Activated B cell treated with CpG ODN at 0.5 μM for 24 hours (primary cell): Measurements from ENCODE around the gene KRTAP5-6. TPM values are rescaled to one million over a fixed set of nuclear protein-coding genes. Genes with fewer than 3 reads are reported as not detected.

Experiments used
- ATAC-seq: fragments of 200-7000 bp; cut with Tn5 transposase; one replicate; pipeline ENCODE4 v1.10.0; 2021; ENCODE audit warnings: low read depth, mild to moderate bottlenecking, moderate library complexity
- CTCF ChIA-PET: fragments of 350-600 bp; sonication (Branson Sonifier 250); formaldehyde crosslinking; loops from one replicate; lab custom pipeline; 2021; ENCODE audit warnings: antibody characterized with exemption; lab: Charles Lee
- POLR2A ChIA-PET: fragments of 350-600 bp; sonication (Branson Sonifier 250); formaldehyde crosslinking; loops from one replicate; lab custom pipeline; 2021; ENCODE audit warnings: antibody characterized with exemption; lab: Charles Lee
- DNase-seq: peaks from one replicate; pipeline ENCODE4 v3.0.0; 2022
- H3K27ac Mint-ChIP-seq: one replicate; pipeline ENCODE4 v1.8.0; 2020; ENCODE audit warnings: mixed read lengths
- H3K27me3 Mint-ChIP-seq: one replicate; pipeline ENCODE4 v1.8.0; 2021; ENCODE audit warnings: mixed read lengths
- H3K36me3 Mint-ChIP-seq: one replicate; pipeline ENCODE4 v1.8.0; 2021; ENCODE audit warnings: low read depth, mixed read lengths
- H3K4me1 Mint-ChIP-seq: one replicate; pipeline ENCODE4 v1.8.0; 2021; ENCODE audit warnings: mixed read lengths
- H3K4me3 Mint-ChIP-seq: one replicate; pipeline ENCODE4 v1.8.0; 2020; ENCODE audit warnings: mild to moderate bottlenecking, mixed read lengths
- H3K9me3 Mint-ChIP-seq: one replicate; pipeline ENCODE4 v1.8.0; 2020; ENCODE audit warnings: mixed read lengths
- intact Hi-C: fragments of 100-400 bp; cut with micrococcal nuclease; formaldehyde crosslinking; loops from one replicate; pipeline ENCODE4 v1.15.1; 2024
- total RNA-seq: library from RNA; stranded (reverse); gene quantifications from 2 replicates; pipeline ENCODE4 v1.2.3, GENCODE V29; 2022
- TF ChIP-seq, protein P1 (sequence below): fragments of 200-600 bp; IDR thresholded peaks from one replicate; pipeline ENCODE4 v1.8.0; 2022; ENCODE audit warnings: antibody characterized with exemption, mild to moderate bottlenecking

The KRTAP5-6 gene
- total RNA-seq, 1 donor from 2014 or later: not detected

DNA sequence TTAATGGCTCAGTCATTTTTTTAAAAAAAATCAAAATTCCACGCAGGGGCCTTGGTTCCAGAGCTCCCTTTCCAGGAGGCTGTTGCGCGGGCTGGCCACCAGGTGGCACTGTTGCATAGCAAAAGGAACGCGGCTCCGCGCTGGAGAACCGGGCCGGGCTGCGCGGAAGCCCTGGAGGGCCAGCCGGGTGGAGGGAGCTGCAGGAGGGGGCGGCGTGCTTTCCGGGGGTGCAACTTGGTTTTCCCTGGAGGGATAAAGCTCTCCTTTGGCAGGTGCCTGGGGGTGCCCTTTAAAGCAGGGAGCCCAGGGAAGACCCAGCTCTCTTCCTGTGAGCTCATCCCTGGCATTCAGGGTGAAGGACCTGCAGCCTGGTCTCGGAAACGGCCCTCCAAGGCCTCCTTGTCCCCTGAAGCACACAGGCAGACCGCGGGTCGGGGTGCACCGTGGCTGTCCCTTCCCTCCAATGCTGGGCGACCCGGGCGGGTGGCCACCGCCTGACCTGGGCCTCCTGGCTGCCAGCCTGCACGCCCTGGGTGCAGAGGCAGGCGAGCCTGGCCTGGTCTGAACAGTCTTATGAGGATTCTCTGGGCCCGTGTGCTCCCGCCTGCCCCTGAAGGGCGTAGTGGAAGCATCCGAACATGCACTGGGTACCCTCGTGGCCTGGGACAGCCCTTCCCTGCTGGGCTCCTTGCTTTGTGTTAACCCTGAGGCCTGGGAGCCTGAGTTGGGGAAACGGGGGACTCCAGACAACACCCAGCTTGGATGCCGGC is 44.0 kb upstream of the KRTAP5-6 start:
- no peaks in the 10 kb centered on the region for H3K36me3 Mint-ChIP-seq
- ChIA-PET POLR2A (interaction anchor here (0.9 kb wide), 1 partner anchor 41 kb away, joined by 3 read pairs; no protein-coding TSS in a partner anchor), CTCF (interaction anchor here (0.6 to 4.0 kb wide), 22 partner anchors 9 to 501 kb away, joined by 3 to 61 read pairs (median 5); partner anchors contain the start of genes MRPL23, SYT8 and TNNI2)
- no peaks in the 10 kb centered on the region for H3K4me1 Mint-ChIP-seq
- peak; percentile 91 for ATAC-seq
- DNase-seq: peak; percentile 74
- H3K4me3 Mint-ChIP-seq: no peak overlapping the region
- H3K27me3 Mint-ChIP-seq: peaks cover 24% of the 10 kb centered on the region
- H3K27ac Mint-ChIP-seq: no peak overlapping the region
- intact Hi-C loops: loop anchor here (1.0 to 5.0 kb wide), 4 partner anchors 39 to 503 kb away; no protein-coding TSS in a partner anchor
- TF ChIP-seq, protein P1, sequence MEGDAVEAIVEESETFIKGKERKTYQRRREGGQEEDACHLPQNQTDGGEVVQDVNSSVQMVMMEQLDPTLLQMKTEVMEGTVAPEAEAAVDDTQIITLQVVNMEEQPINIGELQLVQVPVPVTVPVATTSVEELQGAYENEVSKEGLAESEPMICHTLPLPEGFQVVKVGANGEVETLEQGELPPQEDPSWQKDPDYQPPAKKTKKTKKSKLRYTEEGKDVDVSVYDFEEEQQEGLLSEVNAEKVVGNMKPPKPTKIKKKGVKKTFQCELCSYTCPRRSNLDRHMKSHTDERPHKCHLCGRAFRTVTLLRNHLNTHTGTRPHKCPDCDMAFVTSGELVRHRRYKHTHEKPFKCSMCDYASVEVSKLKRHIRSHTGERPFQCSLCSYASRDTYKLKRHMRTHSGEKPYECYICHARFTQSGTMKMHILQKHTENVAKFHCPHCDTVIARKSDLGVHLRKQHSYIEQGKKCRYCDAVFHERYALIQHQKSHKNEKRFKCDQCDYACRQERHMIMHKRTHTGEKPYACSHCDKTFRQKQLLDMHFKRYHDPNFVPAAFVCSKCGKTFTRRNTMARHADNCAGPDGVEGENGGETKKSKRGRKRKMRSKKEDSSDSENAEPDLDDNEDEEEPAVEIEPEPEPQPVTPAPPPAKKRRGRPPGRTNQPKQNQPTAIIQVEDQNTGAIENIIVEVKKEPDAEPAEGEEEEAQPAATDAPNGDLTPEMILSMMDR: peak; percentile 80
- no peaks in the 10 kb centered on the region for H3K9me3 Mint-ChIP-seq

DNA sequence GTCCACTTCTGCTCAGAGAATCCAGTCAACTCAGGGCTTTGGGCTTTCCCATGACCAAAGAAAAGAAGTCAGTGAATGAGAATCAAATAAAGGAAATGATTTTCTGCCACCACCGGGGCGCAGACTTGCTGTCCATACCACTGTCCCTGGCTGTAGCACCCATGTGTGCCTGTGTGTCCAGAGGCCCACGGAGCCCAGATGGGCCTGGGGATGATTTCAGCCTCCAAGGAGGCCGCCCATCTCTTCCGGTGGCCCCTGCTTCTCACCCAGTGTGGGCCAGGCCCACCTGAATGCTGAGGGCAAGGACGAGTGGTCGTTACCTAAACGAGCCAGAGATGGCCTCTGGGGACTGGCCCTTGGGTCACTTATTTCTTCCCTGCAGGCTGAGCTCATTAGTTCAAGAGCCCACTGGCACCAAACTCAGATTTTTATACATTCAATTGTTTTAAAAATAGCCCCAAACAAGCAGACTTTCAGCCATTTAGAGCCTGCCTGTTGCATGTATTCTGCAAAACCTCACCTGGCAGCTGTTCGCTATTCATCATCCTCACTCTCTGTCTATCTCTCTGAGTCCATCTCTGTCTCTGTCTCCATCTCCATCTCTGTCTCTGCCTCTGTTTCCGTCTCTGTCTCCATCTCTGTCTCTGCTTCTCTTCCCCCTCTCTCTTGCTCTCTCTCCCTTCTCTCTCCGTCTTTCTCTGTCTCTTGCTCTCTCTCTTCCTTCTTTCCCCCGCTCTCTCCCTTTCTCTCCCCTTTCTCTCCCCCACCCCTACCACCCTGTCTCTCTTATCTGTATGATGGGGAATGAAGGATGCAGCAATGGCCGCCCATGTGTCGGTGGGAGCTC is 43.2 kb upstream of the KRTAP5-6 start:
- ChIA-PET POLR2A (no interaction called here), CTCF (interaction anchor here (1.0 to 4.0 kb wide), 9 partner anchors 13 to 497 kb away, joined by 3 to 61 read pairs (median 13); partner anchors contain the start of genes MRPL23 and SYT8)
- Mint-ChIP-seq H3K36me3 (no peaks in the 10 kb centered on the region), H3K9me3 (no peaks in the 10 kb centered on the region), H3K4me1 (no peaks in the 10 kb centered on the region), H3K27ac (no peak overlapping the region), H3K4me3 (no peak overlapping the region), H3K27me3 (peaks cover 30% of the 10 kb centered on the region)
- no peak for DNase-seq
- TF ChIP-seq, protein P1: no peak
- no peak for ATAC-seq
- intact Hi-C loops: loop anchor here (5.0 kb wide), 1 partner anchor 39 kb away; no protein-coding TSS in a partner anchor

- ATAC-seq: no peak
- Mint-ChIP-seq H3K36me3 (no peaks in the 10 kb centered on the region), H3K27me3 (peaks cover 34% of the 10 kb centered on the region), H3K4me1 (peaks cover 3% of the 10 kb centered on the region), H3K4me3 (no peak overlapping the region), H3K27ac (no peak overlapping the region), H3K9me3 (no peaks in the 10 kb centered on the region)
- ChIA-PET POLR2A (no interaction called here), CTCF (interaction anchor here (1.0 to 4.0 kb wide), 3 partner anchors 39 to 496 kb away, joined by 3 to 61 read pairs (median 48); partner anchors contain the start of gene SYT8)
- DNase-seq: no peak
- TF ChIP-seq, protein P1: no peak
- intact Hi-C loops: loop anchor here (5.0 kb wide), 1 partner anchor 38 kb away; no protein-coding TSS in a partner anchor
Measured at GRCh38 chr11:1654388-1655167, 42.4 kb upstream of the KRTAP5-6 start.

DNA sequence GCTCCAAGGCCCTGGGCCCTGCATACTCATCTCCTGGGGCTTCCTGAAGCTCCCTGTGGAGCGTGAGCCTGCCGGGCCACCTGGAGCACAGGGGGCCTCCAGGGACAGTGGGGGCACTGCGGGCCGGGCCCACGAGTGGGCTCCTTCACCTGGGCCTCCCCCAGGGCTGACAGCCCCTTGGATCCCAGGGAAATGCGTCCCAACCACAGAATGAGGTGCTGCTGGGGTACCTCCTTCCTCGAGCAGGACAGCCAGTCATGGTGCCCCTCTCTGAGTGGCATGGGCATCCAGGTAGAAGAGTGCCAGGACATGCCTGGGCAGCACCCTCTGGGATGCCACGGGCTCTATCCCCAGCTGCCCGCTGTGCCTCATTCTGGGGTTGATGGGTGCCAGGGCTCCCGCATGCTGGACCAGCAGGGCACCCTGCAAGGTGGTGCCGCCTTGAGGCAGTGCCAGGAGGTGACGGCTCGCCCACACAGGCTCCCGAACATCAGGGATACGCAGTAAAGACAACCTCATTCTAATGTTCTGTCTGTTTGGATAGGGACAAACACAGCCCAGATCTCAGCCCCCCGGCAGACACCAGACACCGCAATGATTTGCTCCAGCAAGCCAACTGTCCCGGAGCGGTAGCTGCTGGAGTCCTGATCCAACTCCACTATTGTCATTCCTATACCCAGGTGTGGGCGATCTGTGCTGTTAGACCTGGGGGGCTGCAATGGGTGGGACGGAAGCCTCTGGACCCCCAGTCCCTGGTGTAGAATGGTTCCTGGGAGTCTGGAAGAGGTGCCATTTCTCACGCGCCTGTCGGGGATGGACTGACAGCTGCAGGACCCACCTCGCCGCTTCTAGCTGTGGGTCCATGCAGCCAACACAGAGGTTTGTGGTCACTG is 41.6 kb upstream of the KRTAP5-6 start:
- Mint-ChIP-seq H3K27ac (no peak overlapping the region), H3K4me1 (peaks cover 3% of the 10 kb centered on the region), H3K9me3 (no peaks in the 10 kb centered on the region), H3K27me3 (peaks cover 42% of the 10 kb centered on the region), H3K36me3 (no peaks in the 10 kb centered on the region), H3K4me3 (no peak overlapping the region)
- ATAC-seq (no peak), DNase-seq (no peak)
- TF ChIP-seq, protein P1: no peak
- intact Hi-C loops: no loop called here
- CTCF ChIA-PET: interaction anchor here (0.6 to 4.0 kb wide), 2 partner anchors 35 to 177 kb away, joined by 3 to 61 read pairs; partner anchors contain the start of gene SYT8
- POLR2A ChIA-PET: no interaction called here
